K562 (cell line): ENCODE data around the gene WTAP. TPM values are rescaled to one million over a fixed set of nuclear protein-coding genes. Genes with fewer than 3 reads are reported as not detected.

Experiments
- ARHGAP35 ChIP-seq: fragments of 450-650 bp; IDR thresholded peaks from 2 replicates; pipeline ENCODE4 v1.6.1; 2018; ENCODE audit not compliant: partially characterized antibody
- E2F3 ChIP-seq: fragments of 250-450 bp; sonication (Bioruptor Pico); IDR thresholded peaks from 2 replicates; pipeline ENCODE4 v1.4.0; 2020; ENCODE audit warnings: mild to moderate bottlenecking
- EGR1 ChIP-seq: fragments of 450-650 bp; conservative IDR thresholded peaks from 2 replicates; pipeline ENCODE4 v1.6.1; 2017; ENCODE audit warnings: mild to moderate bottlenecking
- FOXJ2 ChIP-seq: fragments of 200-800 bp; sonication (Bioruptor generic); IDR thresholded peaks from 2 replicates; pipeline ENCODE4 v1.6.1; 2016; ENCODE audit warnings: missing genetic modification characterization, missing compliant biosample characterization
- GATAD2A ChIP-seq: fragments of 450-650 bp; IDR thresholded peaks from 2 replicates; pipeline ENCODE4 v1.6.1; 2017
- HBP1 ChIP-seq: fragments of 450-650 bp; formaldehyde crosslinking; IDR thresholded peaks from 2 replicates; pipeline ENCODE4 v1.4.0; 2022; ENCODE audit warnings: missing genetic modification characterization
- KDM5B ChIP-seq: fragments of 200-600 bp; sonication (generic); IDR thresholded peaks from 2 replicates; pipeline ENCODE4 v1.6.1; 2012; ENCODE audit warnings: low read depth, mild to moderate bottlenecking, moderate library complexity, low read length, control low read depth, inconsistent platforms; ENCODE audit not compliant: insufficient replicate concordance
- MAFF ChIP-seq: IDR thresholded peaks from 2 replicates; pipeline ENCODE4 v1.6.1; 2012; ENCODE audit warnings: low read length, improper control_type of control experiment
- MAZ ChIP-seq, 2 experiments: fragments of 450-650 bp in 1 of 2; sonication (generic) in 1 of 2; formaldehyde crosslinking; IDR thresholded peaks in 1 of 2; conservative IDR thresholded peaks in 1 of 2; 2 replicates each; pipeline versions ENCODE4 v1.4.0 to v1.5.0; 2020; ENCODE audit warnings: mild to moderate bottlenecking in 1 of 2, missing genetic modification reagents in 1 of 2
- NFIC ChIP-seq: fragments of 450-650 bp; IDR thresholded peaks from 2 replicates; pipeline ENCODE4 v1.6.1; 2017; ENCODE audit warnings: mild to moderate bottlenecking, inconsistent platforms
- NFXL1 ChIP-seq: fragments of 450-650 bp; formaldehyde crosslinking; IDR thresholded peaks from 2 replicates; pipeline ENCODE4 v1.4.0; 2021; ENCODE audit warnings: mild to moderate bottlenecking
- NRF1 ChIP-seq, 2 experiments: fragments of 450-650 bp; IDR thresholded peaks in 1 of 2; conservative IDR thresholded peaks in 1 of 2; 2 replicates each; pipeline ENCODE4 v1.6.1; 2014; ENCODE audit warnings: mild to moderate bottlenecking in 2 of 2
- PHF20 ChIP-seq: fragments of 450-650 bp; IDR thresholded peaks from 2 replicates; pipeline ENCODE4 v1.6.1; 2018; ENCODE audit not compliant: partially characterized antibody
- POLR2B ChIP-seq: fragments of 450-650 bp; IDR thresholded peaks from 2 replicates; pipeline ENCODE4 v1.6.1; 2018; ENCODE audit warnings: low read depth; ENCODE audit not compliant: partially characterized antibody
- RUNX1 ChIP-seq: sonication (generic); IDR thresholded peaks from 2 replicates; pipeline ENCODE4 v1.6.1; 2016; ENCODE audit warnings: antibody characterized with exemption, low read depth
- SPI1 ChIP-seq: IDR thresholded peaks from 2 replicates; pipeline ENCODE4 v1.6.1; 2011; ENCODE audit warnings: low read depth, low read length, control low read depth, borderline replicate concordance
- TFAM ChIP-seq: fragments of 250-450 bp; sonication (Bioruptor Pico); conservative IDR thresholded peaks from 2 replicates; pipeline ENCODE4 v1.5.0; 2021; ENCODE audit warnings: mild to moderate bottlenecking, moderate library complexity
- ZBTB12 ChIP-seq: fragments of 250-450 bp; sonication (Bioruptor Pico); IDR thresholded peaks from 2 replicates; pipeline ENCODE4 v1.4.0; 2020
- ZBTB17 ChIP-seq: fragments of 450-650 bp; formaldehyde crosslinking; IDR thresholded peaks from 2 replicates; pipeline ENCODE4 v1.4.0; 2020; ENCODE audit warnings: mild to moderate bottlenecking
- ZBTB7A ChIP-seq: IDR thresholded peaks from 2 replicates; pipeline ENCODE4 v1.6.1; 2011; ENCODE audit warnings: low read depth, mild to moderate bottlenecking, low read length, moderate library complexity, borderline replicate concordance; ENCODE audit not compliant: control insufficient read depth
- ZFP1 ChIP-seq: fragments of 450-650 bp; formaldehyde crosslinking; IDR thresholded peaks from 2 replicates; pipeline ENCODE4 v1.4.0; 2020; ENCODE audit warnings: mild to moderate bottlenecking, mixed read lengths
- polyA plus RNA-seq, 8 experiments: library from polyadenylated mRNA; depleted of rRNA in 4 of 8; stranded (reverse) in 5 of 8; unstranded in 3 of 8; fragments of >200 nt; fragmentation: Nextera tagmentation in 2 of 8; fragmentation: Illumina TruSeq in 1 of 8; extraction: Ambion mirVana in 2 of 8; extraction: Trizol in 1 of 8; gene quantifications; 2 replicates each; pipeline versions ENCODE4 v1.2.1 to v1.2.3, GENCODE V29; 2011 to 2014; ENCODE audit warnings: inconsistent platforms in 1 of 8, missing spikeins in 1 of 8
- total RNA-seq, 7 experiments: library from RNA; depleted of rRNA in 6 of 7; stranded (reverse); fragments of >200 nt in 6 of 7; fragmentation: Illumina TruSeq in 2 of 7; extraction: Trizol in 2 of 7; gene quantifications; 2 replicates each; pipeline versions ENCODE4 v1.2.1 to v1.2.3, GENCODE V29; 2011 to 2021; ENCODE audit warnings: low replicate concordance in 1 of 7
- TF ChIP-seq, protein P1 (sequence below): IDR thresholded peaks from 2 replicates; pipeline ENCODE4 v1.6.1; 2014; ENCODE audit warnings: antibody characterized with exemption
- TF ChIP-seq, protein P2 (sequence below): fragments of 250-450 bp; sonication (Bioruptor Pico); IDR thresholded peaks from 2 replicates; pipeline ENCODE4 v1.9.0; 2021; ENCODE audit warnings: mild to moderate bottlenecking, inconsistent platforms

The WTAP gene
- total and polyA plus RNA-seq, 9 of the 15 experiments (the other 6 are each of a cell fraction or from before 2014, with no cell fraction given) = 52.4 to 156 (median 110) TPM

DNA sequence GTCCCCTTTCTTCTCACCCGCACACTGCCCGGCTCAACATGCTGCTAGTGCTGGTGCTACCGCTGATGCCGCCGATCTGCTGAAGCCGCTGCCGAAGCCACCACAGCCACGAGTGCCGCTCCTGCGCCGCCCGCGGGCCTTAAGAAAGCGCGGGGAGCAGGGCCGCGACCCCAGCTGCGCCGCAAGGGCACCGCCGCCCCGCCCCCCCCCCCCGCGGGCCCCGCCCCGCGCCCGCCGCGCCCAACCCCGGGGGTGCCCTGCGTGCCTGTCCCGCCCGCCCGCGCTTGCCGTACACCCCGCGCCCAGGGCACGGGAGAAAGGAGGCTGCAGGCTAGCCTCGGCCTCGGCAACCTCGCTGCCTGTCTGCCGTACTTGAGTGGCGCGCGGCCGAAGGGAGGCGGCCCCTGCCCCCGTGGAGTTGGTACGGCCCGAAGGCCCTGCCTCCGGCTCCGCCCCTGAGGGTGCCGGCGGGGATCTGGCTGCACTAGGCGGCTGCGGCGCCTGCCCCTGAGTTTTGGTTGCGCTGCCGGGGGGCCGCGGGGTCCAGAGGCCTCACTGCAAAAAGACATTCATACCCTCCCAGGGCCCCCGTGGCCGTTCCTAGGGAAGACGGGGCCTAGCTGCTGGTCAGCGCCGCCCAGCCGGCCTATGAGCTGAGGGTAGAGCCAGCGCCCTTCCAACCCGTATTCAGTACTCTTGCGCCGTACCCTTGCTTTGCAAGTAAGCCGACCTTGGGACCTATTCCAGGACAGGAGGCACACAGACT is 34.0 kb upstream of the WTAP start, which contains the start of gene SOD2 (continued):
- TF ChIP-seq HBP1 (CRISPR knock-in tag) = 0 out of 2 replicates have a peak, but pooled peaks have one; percentile 27
- peak; percentile 39; the same call in 1 of the 2 replicates for TF ChIP-seq E2F3
- no peak for TF ChIP-seq RUNX1
- peak; percentile 88 for TF ChIP-seq POLR2B
- TF ChIP-seq ZFP1 (CRISPR knock-in tag) = peak; percentile 31; the same call in 1 of the 2 replicates
- TF ChIP-seq KDM5B = peak; percentile 97
- no peak for TF ChIP-seq NFXL1 (CRISPR knock-in tag)
- TF ChIP-seq NRF1 (conservative IDR thresholded peaks at IDR 0.05 in 1 of 2, IDR thresholded peaks at IDR 0.05 in 1 of 2) = peak; percentile 69 to 73
- no peak for TF ChIP-seq FOXJ2 (tag)
- TF ChIP-seq, protein P1, sequence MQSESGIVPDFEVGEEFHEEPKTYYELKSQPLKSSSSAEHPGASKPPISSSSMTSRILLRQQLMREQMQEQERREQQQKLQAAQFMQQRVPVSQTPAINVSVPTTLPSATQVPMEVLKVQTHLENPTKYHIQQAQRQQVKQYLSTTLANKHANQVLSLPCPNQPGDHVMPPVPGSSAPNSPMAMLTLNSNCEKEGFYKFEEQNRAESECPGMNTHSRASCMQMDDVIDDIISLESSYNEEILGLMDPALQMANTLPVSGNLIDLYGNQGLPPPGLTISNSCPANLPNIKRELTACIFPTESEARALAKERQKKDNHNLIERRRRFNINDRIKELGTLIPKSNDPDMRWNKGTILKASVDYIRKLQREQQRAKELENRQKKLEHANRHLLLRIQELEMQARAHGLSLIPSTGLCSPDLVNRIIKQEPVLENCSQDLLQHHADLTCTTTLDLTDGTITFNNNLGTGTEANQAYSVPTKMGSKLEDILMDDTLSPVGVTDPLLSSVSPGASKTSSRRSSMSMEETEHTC = peak; percentile 22; the same call in 1 of the 2 replicates
- TF ChIP-seq ARHGAP35 = no peak
- TF ChIP-seq, protein P2, sequence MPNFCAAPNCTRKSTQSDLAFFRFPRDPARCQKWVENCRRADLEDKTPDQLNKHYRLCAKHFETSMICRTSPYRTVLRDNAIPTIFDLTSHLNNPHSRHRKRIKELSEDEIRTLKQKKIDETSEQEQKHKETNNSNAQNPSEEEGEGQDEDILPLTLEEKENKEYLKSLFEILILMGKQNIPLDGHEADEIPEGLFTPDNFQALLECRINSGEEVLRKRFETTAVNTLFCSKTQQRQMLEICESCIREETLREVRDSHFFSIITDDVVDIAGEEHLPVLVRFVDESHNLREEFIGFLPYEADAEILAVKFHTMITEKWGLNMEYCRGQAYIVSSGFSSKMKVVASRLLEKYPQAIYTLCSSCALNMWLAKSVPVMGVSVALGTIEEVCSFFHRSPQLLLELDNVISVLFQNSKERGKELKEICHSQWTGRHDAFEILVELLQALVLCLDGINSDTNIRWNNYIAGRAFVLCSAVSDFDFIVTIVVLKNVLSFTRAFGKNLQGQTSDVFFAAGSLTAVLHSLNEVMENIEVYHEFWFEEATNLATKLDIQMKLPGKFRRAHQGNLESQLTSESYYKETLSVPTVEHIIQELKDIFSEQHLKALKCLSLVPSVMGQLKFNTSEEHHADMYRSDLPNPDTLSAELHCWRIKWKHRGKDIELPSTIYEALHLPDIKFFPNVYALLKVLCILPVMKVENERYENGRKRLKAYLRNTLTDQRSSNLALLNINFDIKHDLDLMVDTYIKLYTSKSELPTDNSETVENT (CRISPR knock-in tag) = peak; percentile 92
- peak; percentile 76 for TF ChIP-seq PHF20
- peak; percentile 90 for TF ChIP-seq ZBTB7A
- no peak for TF ChIP-seq ZBTB12 (CRISPR knock-in tag)
- peak; percentile 35; the same call in 1 of the 2 replicates for TF ChIP-seq GATAD2A
- 0 out of 2 replicates have a peak, but pooled peaks have one; percentile 60 for TF ChIP-seq ZBTB17 (CRISPR knock-in tag)
- TF ChIP-seq MAFF = peak; percentile 21; the same call in 1 of the 2 replicates
- no peak for TF ChIP-seq TFAM (CRISPR knock-in tag)
- TF ChIP-seq NFIC = peak; percentile 47
- no peak for TF ChIP-seq SPI1
- peak; percentile 89 to 96; a peak in 3 of 4 replicates for TF ChIP-seq MAZ (CRISPR knock-in tag; conservative IDR thresholded peaks at IDR 0.05 in 1 of 2, IDR thresholded peaks at IDR 0.05 in 1 of 2)
- TF ChIP-seq EGR1 = 0 out of 2 replicates have a peak, but pooled peaks have one; percentile 47
